Fibroblast of peridontal ligament (primary cell): ENCODE results near the gene CCDC85B.

Source experiments
- DNase-seq: peaks from one replicate; pipeline ENCODE4 v3.0.0-alpha.2; 2010; ENCODE audit errors: extremely low read depth

The CCDC85B gene

GRCh38 chr11:65911682-65912568 lies 21.5 kb downstream of the CCDC85B start:
- peak; percentile 91 for DNase-seq

- DNase-seq: peak; percentile 79
Measured at GRCh38 chr11:65912845-65913244, 22.4 kb downstream of the CCDC85B start.

GRCh38 chr11:65915101-65915820 lies 24.8 kb downstream of the CCDC85B start:
- no peak for DNase-seq

- DNase-seq: peak; percentile 96
Measured at GRCh38 chr11:65915821-65916251, 25.4 kb downstream of the CCDC85B start.

- no peak for DNase-seq
Measured at GRCh38 chr11:65916391-65916790, 25.9 kb downstream of the CCDC85B start.

GRCh38 chr11:65917077-65917433 lies 26.6 kb downstream of the CCDC85B start:
- DNase-seq: no peak

GRCh38 chr11:65917434-65918210 lies 27.1 kb downstream of the CCDC85B start:
- no peak for DNase-seq

- DNase-seq: peak; percentile 28
Measured at GRCh38 chr11:65918211-65919140, 28.0 kb downstream of the CCDC85B start, which contains the start of gene C11orf68. Gene C11orf68, minus strand, starts transcription at chr11:65919062. Its CDS starts 31 bp downstream, at chr11:65919031.

GRCh38 chr11:65919141-65919572 lies 28.7 kb downstream of the CCDC85B start, which contains the start of gene DRAP1:
Gene DRAP1, plus strand, starts transcription at chr11:65919426. Its CDS starts 76 bp downstream, at chr11:65919502.
- DNase-seq: peak; percentile 96

- no peak for DNase-seq
Measured at GRCh38 chr11:65919573-65920371, 29.3 kb downstream of the CCDC85B start.

GRCh38 chr11:65920372-65920802 lies 29.9 kb downstream of the CCDC85B start:
- no peak for DNase-seq

- DNase-seq: no peak
Measured at GRCh38 chr11:65921033-65921555, 30.6 kb downstream of the CCDC85B start.

- DNase-seq: no peak
Measured at GRCh38 chr11:65921876-65922275, 31.4 kb downstream of the CCDC85B start.

- DNase-seq: no peak
Measured at GRCh38 chr11:65922565-65922964, 32.1 kb downstream of the CCDC85B start.

GRCh38 chr11:65925397-65925796 lies 34.9 kb downstream of the CCDC85B start:
- DNase-seq: no peak

- peak; percentile 70 for DNase-seq
Measured at GRCh38 chr11:65927904-65928397, 37.5 kb downstream of the CCDC85B start.

- no peak for DNase-seq
Measured at GRCh38 chr11:65928667-65929066, 38.2 kb downstream of the CCDC85B start.

- DNase-seq: no peak
Measured at GRCh38 chr11:65931773-65932557, 41.5 kb downstream of the CCDC85B start.

- peak; percentile 21 for DNase-seq
Measured at GRCh38 chr11:65932558-65932919, 42.1 kb downstream of the CCDC85B start.
